ENCODE measurements around the gene RBKS.
"Not testable (repeated sequence)": the region's sequence is repeated elsewhere in the genome, so short reads cannot be mapped to it uniquely, and the experiment has no call there.

Gene RBKS

DNA sequence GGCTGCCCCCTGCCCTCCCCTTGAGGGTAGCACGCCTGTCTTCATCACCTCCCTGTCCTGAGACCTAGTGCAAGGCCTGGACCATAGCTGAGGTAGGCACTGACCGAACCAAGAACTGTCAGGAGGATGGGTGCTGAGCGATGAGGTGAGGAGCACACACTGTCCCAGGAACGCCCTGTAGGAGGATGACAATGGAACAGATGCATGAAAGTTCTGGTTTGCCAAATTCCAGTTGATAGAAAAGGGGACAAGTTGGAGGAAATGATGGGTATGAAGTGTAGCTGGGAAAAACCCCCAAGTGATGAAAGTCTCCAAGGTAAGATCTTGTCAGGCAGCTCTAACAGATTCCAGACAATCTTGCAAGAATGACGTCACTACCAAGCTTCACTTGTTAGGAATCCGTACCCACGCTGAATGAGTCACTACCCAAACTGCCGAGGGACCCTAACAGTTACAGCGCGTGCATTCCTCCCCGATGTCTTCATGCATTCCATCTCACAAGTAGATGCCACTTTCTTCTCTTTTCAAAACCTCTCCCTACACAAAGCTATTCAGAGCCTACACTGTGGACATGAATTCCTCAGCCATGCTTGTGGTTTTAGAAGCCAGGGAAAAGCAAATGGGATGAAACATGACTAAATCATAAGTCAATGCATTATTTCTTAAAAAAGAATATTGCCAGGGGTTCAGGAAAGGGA lies 91.1 kb downstream of the RBKS start:
- no peak for DNase-seq (ENCODE audit: low read depth)

- no peak for DNase-seq (ENCODE audit: low read depth)
Observed at GRCh38 chr2:27798486-27798885, 91.7 kb downstream of the RBKS start.

DNA sequence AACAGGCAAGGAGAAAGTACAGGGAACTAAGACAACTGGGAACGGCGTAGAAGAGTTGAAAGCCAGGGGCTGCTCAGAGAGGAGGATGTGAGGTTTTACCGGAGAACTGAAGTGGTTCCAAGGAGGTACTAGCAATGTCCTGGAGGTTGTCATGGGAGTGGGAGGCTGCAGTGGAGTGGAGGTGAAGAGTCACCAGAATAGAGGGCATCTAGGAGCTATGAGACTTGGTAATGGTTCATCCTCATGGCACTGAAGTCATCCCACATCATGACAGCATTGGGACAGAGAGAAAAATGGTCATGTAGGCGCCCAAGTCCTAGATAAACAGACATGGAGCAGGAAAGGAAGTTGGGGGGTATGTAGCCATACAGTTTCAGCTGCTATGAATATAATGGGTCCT lies 92.3 kb downstream of the RBKS start:
- no peak for DNase-seq (ENCODE audit: low read depth)

GRCh38 chr2:27796791-27797765 lies 93.1 kb downstream of the RBKS start:
- DNase-seq (ENCODE audit: low read depth): no peak

GRCh38 chr2:27795868-27796277 lies 94.3 kb downstream of the RBKS start:
- no peak for DNase-seq (ENCODE audit: low read depth)

DNA sequence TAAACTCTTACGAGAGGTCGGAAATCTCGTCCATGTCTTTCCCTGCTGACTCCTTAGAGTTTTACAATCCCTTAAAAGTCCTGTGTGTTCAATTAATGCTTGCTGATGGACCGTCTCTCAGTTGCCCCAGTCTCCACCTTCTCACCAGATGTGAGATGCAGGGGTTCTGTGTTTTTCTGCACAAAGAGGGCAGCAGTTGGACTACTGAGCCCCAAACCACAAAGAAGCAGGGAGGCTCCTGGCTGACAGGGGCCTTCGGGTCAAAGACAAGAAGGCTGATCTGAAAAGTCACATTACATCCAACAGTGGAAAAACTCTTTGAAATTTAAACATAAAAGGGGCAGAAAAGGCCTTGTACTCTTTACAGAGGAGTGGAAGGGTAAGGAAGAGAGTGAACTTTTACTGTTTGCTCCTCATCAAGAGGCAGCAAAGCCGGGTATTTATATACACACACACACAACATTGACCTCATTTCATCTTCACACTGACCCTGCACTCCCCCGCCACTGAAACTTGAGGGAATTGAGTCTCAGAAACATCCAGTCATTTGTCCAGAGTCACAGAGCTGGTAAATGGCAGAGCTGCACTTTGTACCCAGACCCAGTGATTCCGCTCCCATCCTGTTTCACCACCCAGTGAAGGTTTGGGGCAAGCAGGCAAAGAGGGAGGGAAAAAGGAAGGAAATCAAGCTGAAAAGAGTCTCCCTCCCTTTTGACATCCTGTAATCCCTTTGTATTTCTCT lies 94.9 kb downstream of the RBKS start:
- no peak for DNase-seq (ENCODE audit: low read depth)

- no peak for DNase-seq (ENCODE audit: low read depth)
Observed at GRCh38 chr2:27792759-27793158, 97.4 kb downstream of the RBKS start.

GRCh38 chr2:27790796-27791195 lies 99.4 kb downstream of the RBKS start:
- DNase-seq (ENCODE audit: low read depth): no peak

DNA sequence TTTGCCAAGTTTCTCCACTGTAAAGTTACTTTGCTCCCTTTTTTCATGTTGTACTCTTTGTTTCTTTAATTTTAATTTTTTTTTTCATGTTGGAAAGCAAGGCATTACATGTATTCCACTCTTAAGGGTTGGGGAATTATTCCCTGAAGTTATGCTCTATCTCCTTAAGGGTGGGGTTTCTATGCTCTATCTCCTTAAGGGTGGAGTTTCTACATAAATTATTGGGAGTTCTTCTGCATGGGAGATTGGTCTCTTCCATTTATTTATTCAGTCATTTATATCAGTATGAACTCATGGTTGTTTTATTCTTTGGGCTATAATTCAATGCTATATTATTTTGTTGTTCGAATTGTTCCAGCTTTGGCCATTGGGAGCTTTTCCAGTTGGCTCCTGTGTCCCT lies 107.5 kb downstream of the RBKS start:
- DNase-seq (ENCODE audit: low read depth): no peak

DNA sequence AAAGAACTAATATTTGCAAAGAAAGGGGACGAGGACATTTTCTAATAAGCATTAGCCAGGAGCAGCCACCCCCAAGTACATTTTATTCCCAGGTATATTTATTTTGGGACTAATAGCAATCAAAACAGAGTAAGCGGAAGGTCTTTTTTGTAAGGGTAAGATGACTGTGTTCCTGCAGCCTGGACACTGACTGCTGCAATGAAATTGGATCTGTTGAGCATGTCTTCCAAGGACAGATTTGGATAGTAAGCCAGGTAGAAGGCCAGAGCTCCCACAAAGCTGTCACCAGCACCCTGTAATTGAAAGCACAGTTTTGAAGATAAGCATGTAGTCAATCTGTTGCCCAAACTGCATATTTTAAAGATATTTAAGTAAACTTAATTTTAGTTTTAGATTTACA lies 108.7 kb downstream of the RBKS start:
- DNase-seq (ENCODE audit: low read depth): no peak

- DNase-seq (ENCODE audit: low read depth): no peak
Observed at GRCh38 chr2:27779417-27780055, 110.7 kb downstream of the RBKS start.

- DNase-seq (ENCODE audit: low read depth): no peak
Observed at GRCh38 chr2:27776696-27777095, 113.5 kb downstream of the RBKS start.

DNA sequence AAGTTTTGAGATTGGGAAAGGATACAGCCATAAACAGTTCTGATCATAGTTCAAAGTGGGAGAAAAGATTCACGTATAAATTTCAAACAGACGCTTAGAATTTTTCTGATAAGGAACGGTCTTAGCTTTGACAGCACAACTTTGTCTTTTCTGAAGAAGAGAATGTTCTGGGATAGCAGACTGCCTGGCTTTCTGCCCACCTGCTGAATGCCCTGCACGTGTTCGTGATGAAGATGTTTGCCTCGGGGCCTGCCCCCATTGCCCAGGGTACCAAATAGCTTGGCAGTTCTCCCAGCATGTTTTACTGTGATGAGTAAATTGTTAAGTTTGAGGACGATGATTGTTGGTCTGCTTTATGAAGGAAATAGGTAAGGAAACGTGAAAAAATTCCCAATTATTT lies 114.1 kb downstream of the RBKS start:
- DNase-seq (ENCODE audit: low read depth): no peak

DNA sequence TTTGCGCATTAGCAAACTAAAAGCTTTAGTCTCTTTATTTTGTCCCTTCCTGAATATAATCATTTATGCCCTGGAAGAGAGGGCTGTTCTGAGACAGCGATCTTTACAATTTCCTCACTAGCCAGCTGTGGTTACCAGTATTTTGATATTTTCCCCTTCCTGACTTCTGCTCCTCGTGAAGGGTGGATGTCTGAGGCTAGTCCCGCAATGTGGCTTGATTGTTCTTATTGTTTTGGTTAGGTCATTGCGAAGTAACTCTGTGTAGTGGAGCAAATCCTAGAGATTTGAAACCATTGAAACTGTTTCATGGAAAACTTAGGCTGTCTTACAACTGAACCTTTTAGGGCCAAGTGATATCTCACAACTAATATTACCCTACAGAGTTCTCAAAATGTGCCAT lies 116.2 kb downstream of the RBKS start:
- DNase-seq (ENCODE audit: low read depth): no peak

DNA sequence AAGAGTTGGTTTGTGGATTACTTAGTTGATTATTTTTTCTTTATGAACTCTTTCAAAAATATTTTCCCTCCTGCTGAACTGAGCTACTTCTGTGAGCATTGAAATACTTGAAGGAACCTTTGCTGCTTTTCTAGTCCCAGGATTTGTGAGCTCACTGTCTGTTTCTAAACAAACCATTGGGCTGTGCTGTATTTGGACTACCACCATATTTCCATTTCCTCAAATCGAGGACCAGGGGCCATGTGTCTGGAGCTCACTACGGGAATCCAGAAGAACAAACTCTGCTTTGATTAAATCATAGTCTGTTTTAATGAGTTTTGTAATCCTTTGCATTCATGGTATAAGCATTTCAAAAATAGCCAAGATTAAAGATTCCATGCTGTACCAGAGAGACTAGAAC lies 117.4 kb downstream of the RBKS start:
- DNase-seq (ENCODE audit: low read depth): no peak

DNA sequence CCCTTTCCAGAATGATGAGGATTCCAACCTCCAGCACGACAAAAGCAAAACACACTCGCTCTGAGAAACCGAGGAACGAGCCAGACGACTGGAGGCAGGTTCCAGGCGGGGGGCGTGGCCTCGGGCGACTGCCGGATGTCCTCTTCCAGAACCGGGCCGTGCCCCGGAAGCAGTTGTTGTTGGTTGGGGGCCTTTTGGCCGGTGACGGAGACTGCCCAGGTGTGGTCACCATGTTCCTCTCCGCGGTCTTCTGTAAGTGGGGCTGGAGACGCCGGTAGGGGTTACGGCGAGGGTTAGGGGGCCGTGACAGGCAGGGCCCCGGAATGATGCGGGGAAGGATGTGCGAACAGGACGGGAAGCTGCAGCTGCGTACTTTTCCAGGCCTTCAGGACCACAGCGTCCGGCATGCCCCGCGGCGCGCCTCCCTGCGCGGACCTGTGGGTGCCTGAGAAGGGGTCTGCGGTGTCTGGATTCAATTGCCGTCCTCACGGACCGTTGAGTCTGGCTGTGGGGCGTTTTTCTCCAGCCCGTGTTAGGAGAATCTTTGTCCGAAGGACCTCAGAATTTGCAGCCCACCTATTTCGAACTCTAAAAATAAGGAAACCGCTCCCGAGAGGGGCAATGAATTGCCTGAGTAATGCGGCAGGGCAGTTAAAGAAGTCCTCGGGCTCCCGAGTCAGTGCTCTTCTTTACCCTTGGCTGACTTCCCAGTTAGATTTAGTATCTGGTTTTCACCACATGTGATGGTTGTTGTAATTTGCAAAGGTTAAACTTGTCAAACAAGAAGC lies 118.4 kb downstream of the RBKS start, which contains the start of gene MRPL33:
MRPL33 (plus strand) TSS at position 172 of the 788 bp plus-strand sequence; CDS start at position 231, 59 bp downstream.
- DNase-seq (ENCODE audit: low read depth): peak; percentile 91

DNA sequence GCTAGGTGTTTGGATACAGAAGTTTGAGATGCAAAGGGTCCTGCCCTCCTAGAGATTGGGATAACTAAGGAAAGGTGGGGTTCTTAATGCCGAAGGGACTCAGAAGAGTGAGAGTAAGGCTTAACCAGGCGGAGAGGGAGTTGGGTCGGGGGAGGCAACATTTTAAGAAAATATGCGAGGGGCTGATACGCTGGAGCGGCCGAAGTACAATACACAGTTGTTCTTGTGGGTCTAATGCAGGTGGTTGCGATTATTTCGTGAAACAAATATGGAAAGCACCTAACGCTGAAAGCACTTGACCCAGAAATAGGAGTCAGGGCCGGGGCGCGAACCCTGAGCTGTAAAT lies 119.0 kb downstream of the RBKS start:
- no peak for DNase-seq (ENCODE audit: low read depth)

- DNase-seq (ENCODE audit: low read depth): no peak
Observed at GRCh38 chr2:27766287-27766661, 123.9 kb downstream of the RBKS start.

- peak; percentile 25 for DNase-seq (ENCODE audit: low read depth)
Observed at GRCh38 chr2:27765621-27766286, 124.4 kb downstream of the RBKS start.

- not testable (repeated sequence) for DNase-seq (ENCODE audit: low read depth)
Observed at GRCh38 chr2:27764526-27764925, 125.7 kb downstream of the RBKS start.

- no peak for DNase-seq (ENCODE audit: low read depth)
Observed at GRCh38 chr2:27763907-27764267, 126.3 kb downstream of the RBKS start.

Data from stimulated activated CD8-positive, alpha-beta memory T cell treated with anti-CD3 and anti-CD28 coated beads, Interleukin-4, amount 100 ng/mL, for 24 hours (primary cell).